ENCODE data around the gene KIF3B. TPM values are rescaled to one million over a fixed set of nuclear protein-coding genes. Genes with fewer than 3 reads are reported as not detected.

Gene KIF3B
- total RNA-seq, 1 experiment from 2014 or later = 31.5 TPM

- Histone ChIP-seq H3K9ac (ENCODE audit: low read length) (no peak overlapping the region), H4K20me1 (ENCODE audit: insufficient read depth) (no peaks in the 10 kb centered on the region), H3K4me3 (replicated peaks in 1 of 2; ENCODE audit: low read depth in 1 of 2, low read length in 2 of 2) (no peak overlapping the region), H3K4me1 (ENCODE audit: control insufficient read depth in 1 of 2, insufficient read depth in 2 of 2, low read length in 2 of 2) (peaks cover 3 to 8% of the 10 kb centered on the region in 2 experiments; a peak in 3 of 4 replicates), H3K36me3 (ENCODE audit: control insufficient read depth in 1 of 2, insufficient read depth in 2 of 2, low read length in 2 of 2) (no peaks in the 10 kb centered on the region), H2AFZ (ENCODE audit: low read depth, low read length, poor library complexity, severe bottlenecking) (no peak overlapping the region), H3K9me3 (ENCODE audit: control insufficient read depth in 1 of 2, insufficient read depth in 1 of 2, low read depth in 1 of 2, low read length in 2 of 2) (no peaks in the 10 kb centered on the region), H3K27me3 (ENCODE audit: insufficient read depth, low read length) (no peaks in the 10 kb centered on the region), H3K4me2 (ENCODE audit: low read length) (no peak overlapping the region), H3K9me2 (ENCODE audit: insufficient read depth) (no peaks in the 10 kb centered on the region), H3K79me2 (ENCODE audit: insufficient read depth, low read length) (peaks cover 22% of the 10 kb centered on the region), H3K27ac (ENCODE audit: low read depth, low read length) (no peak overlapping the region)
- DNase-seq (ENCODE audit: low read depth, low spot score) = no peak
- RAD21 ChIA-PET (ENCODE audit: low non-redundant PET in 1 of 2, low total read pairs in 2 of 2, uncharacterized antibody in 2 of 2, unreplicated experiment in 2 of 2) = no interaction called here
- no TSS peak for BruUV-seq (replicated peaks)
- TF ChIP-seq EZH2phosphoT487 (IDR thresholded peaks at IDR 0.05; ENCODE audit: borderline replicate concordance) = no peak
- no peak for TF ChIP-seq ZBTB33 (IDR thresholded peaks at IDR 0.05; ENCODE audit: extremely low read depth, insufficient replicate concordance, low read length)
- TF ChIP-seq CEBPB (IDR thresholded peaks at IDR 0.05; ENCODE audit: low read depth) = no peak
- TF ChIP-seq EGR1 (IDR thresholded peaks at IDR 0.05; ENCODE audit: low read depth) = no peak
- TF ChIP-seq CTCF (IDR thresholded peaks at IDR 0.05 in 2 of 3, conservative IDR thresholded peaks at IDR 0.05 in 1 of 3; ENCODE audit: borderline replicate concordance in 1 of 3, insufficient read depth in 1 of 3, low read depth in 2 of 3, low read length in 2 of 3) = no peak
- no peak for TF ChIP-seq POLR2A (IDR thresholded peaks at IDR 0.05; ENCODE audit: borderline replicate concordance, extremely low read depth, insufficient read depth, insufficient read length)
- no peak for TF ChIP-seq SP1 (IDR thresholded peaks at IDR 0.05; ENCODE audit: low read depth)
- no peak for TF ChIP-seq ELF1 (IDR thresholded peaks at IDR 0.05; ENCODE audit: borderline replicate concordance, low read depth)
- no peak for TF ChIP-seq ZNF274 (IDR thresholded peaks at IDR 0.05; ENCODE audit: low read depth, low read length)
- TF ChIP-seq CBX3 (IDR thresholded peaks at IDR 0.05; ENCODE audit: low read depth) = no peak
- TF ChIP-seq JUND (IDR thresholded peaks at IDR 0.05) = no peak
- intact Hi-C loops (cut with micrococcal nuclease) = no loop called here
- POLR2A ChIA-PET = no interaction called here
- no peak for ATAC-seq
- CTCF ChIA-PET = no interaction called here
Observed at GRCh38 chr20:32296819-32297420, 19.5 kb downstream of the KIF3B start.

All from HCT116 (cell line).